K562 (cell line): ENCODE results near the gene SRF. TPM values are rescaled to one million over a fixed set of nuclear protein-coding genes. Genes with fewer than 3 reads are reported as not detected.

ENCODE experiments used
- CBFB ChIP-seq: sonication (generic); formaldehyde crosslinking; IDR thresholded peaks from 2 replicates; pipeline ENCODE4 v1.4.0; 2020; ENCODE audit warnings: mild to moderate bottlenecking, missing genetic modification reagents
- CBX1 ChIP-seq: sonication (generic); IDR thresholded peaks from 2 replicates; pipeline ENCODE4 v1.6.1; 2016; ENCODE audit warnings: antibody characterized with exemption, low read depth, mild to moderate bottlenecking
- CEBPG ChIP-seq, 3 experiments: fragments of 200-800 bp in 1 of 3; sonication (Bioruptor generic) in 1 of 3; sonication (generic) in 1 of 3; formaldehyde crosslinking in 1 of 3; IDR thresholded peaks in 2 of 3; conservative IDR thresholded peaks in 1 of 3; 2 replicates each; pipeline versions ENCODE4 v1.6.1 to v1.8.0; 2016 to 2022; ENCODE audit warnings: missing compliant biosample characterization in 2 of 3, missing genetic modification characterization in 2 of 3, mild to moderate bottlenecking in 1 of 3, missing genetic modification reagents in 1 of 3
- COPS2 ChIP-seq: fragments of 450-650 bp; conservative IDR thresholded peaks from 2 replicates; pipeline ENCODE4 v1.6.1; 2016; ENCODE audit warnings: mild to moderate bottlenecking, moderate library complexity
- DIDO1 ChIP-seq: fragments of 450-650 bp; IDR thresholded peaks from 2 replicates; pipeline ENCODE4 v1.6.1; 2016; ENCODE audit warnings: low read depth, missing biosample characterization, missing genetic modification characterization
- ELF1 ChIP-seq: fragments of 200-800 bp; sonication (Bioruptor generic); IDR thresholded peaks from 2 replicates; pipeline ENCODE4 v1.6.1; 2016; ENCODE audit warnings: missing genetic modification characterization, missing compliant biosample characterization
- EP400 ChIP-seq: fragments of 450-650 bp; IDR thresholded peaks from 2 replicates; pipeline ENCODE4 v1.6.1; 2017; ENCODE audit warnings: antibody characterized with exemption, mild to moderate bottlenecking, moderate library complexity
- FOXP1 ChIP-seq: sonication (generic); formaldehyde crosslinking; IDR thresholded peaks from 2 replicates; pipeline ENCODE4 v1.8.0; 2022; ENCODE audit warnings: mild to moderate bottlenecking, missing genetic modification reagents
- RB1 ChIP-seq: fragments of 450-650 bp; IDR thresholded peaks from 2 replicates; pipeline ENCODE4 v1.6.1; 2017; ENCODE audit warnings: low read depth, mild to moderate bottlenecking
- RBM22 ChIP-seq: fragments of 200-400 bp; formaldehyde crosslinking; IDR thresholded peaks from 2 replicates; pipeline ENCODE4 v1.6.1; 2018; ENCODE audit warnings: low read length, low read depth; ENCODE audit not compliant: poor library complexity, severe bottlenecking
- RFX1 ChIP-seq: fragments of 450-650 bp; IDR thresholded peaks from 2 replicates; pipeline ENCODE4 v1.6.1; 2016; ENCODE audit warnings: mild to moderate bottlenecking, moderate library complexity
- SP2 ChIP-seq: IDR thresholded peaks from 2 replicates; pipeline ENCODE4 v1.6.1; 2011; ENCODE audit warnings: mild to moderate bottlenecking, low read depth, low read length, moderate library complexity; ENCODE audit not compliant: poor library complexity, severe bottlenecking; ENCODE audit errors: extremely low read depth
- STAT5A ChIP-seq: IDR thresholded peaks from 2 replicates; pipeline ENCODE4 v1.6.1; 2012; ENCODE audit warnings: low read length, inconsistent platforms, borderline replicate concordance
- TAF15 ChIP-seq: fragments of 200-400 bp; formaldehyde crosslinking; IDR thresholded peaks from 2 replicates; pipeline ENCODE4 v1.6.1; 2017; ENCODE audit warnings: mild to moderate bottlenecking, low read depth, low read length, moderate library complexity
- THRAP3 ChIP-seq: fragments of 450-650 bp; IDR thresholded peaks from 2 replicates; pipeline ENCODE4 v1.6.1; 2016; ENCODE audit warnings: mild to moderate bottlenecking, inconsistent platforms, borderline replicate concordance
- YY1 ChIP-seq, 3 experiments: IDR thresholded peaks; 2 replicates each; pipeline ENCODE4 v1.6.1; 2011; ENCODE audit warnings: low read length in 2 of 3, mild to moderate bottlenecking in 2 of 3, moderate library complexity in 2 of 3, borderline replicate concordance in 1 of 3, control low read depth in 1 of 3, low read depth in 1 of 3; ENCODE audit not compliant: insufficient read depth in 3 of 3, insufficient replicate concordance in 2 of 3, control insufficient read depth in 1 of 3, insufficient read length in 1 of 3; ENCODE audit errors: extremely low read depth in 1 of 3
- ZBED1 ChIP-seq: IDR thresholded peaks from 2 replicates; pipeline ENCODE4 v1.6.1; 2014
- ZBTB33 ChIP-seq: sonication (generic); formaldehyde crosslinking; IDR thresholded peaks from 2 replicates; pipeline ENCODE4 v1.8.1; 2023; ENCODE audit warnings: mild to moderate bottlenecking, missing genetic modification reagents
- ZNF217 ChIP-seq: sonication (generic); formaldehyde crosslinking; IDR thresholded peaks from 2 replicates; pipeline ENCODE4 v1.8.0; 2022; ENCODE audit warnings: mild to moderate bottlenecking, missing genetic modification reagents
- ZNF57 ChIP-seq: fragments of 450-650 bp; formaldehyde crosslinking; IDR thresholded peaks from 2 replicates; pipeline ENCODE4 v1.4.0; 2020; ENCODE audit warnings: mild to moderate bottlenecking, moderate library complexity
- polyA plus RNA-seq, 8 experiments: library from polyadenylated mRNA; depleted of rRNA in 4 of 8; stranded (reverse) in 5 of 8; unstranded in 3 of 8; fragments of >200 nt; fragmentation: Nextera tagmentation in 2 of 8; fragmentation: Illumina TruSeq in 1 of 8; extraction: Ambion mirVana in 2 of 8; extraction: Trizol in 1 of 8; gene quantifications; 2 replicates each; pipeline versions ENCODE4 v1.2.1 to v1.2.3, GENCODE V29; 2011 to 2014; ENCODE audit warnings: inconsistent platforms in 1 of 8, missing spikeins in 1 of 8
- total RNA-seq, 7 experiments: library from RNA; depleted of rRNA in 6 of 7; stranded (reverse); fragments of >200 nt in 6 of 7; fragmentation: Illumina TruSeq in 2 of 7; extraction: Trizol in 2 of 7; gene quantifications; 2 replicates each; pipeline versions ENCODE4 v1.2.1 to v1.2.3, GENCODE V29; 2011 to 2021; ENCODE audit warnings: low replicate concordance in 1 of 7
- TF ChIP-seq, protein P1 (sequence below): fragments of 250-450 bp; sonication (Bioruptor Pico); IDR thresholded peaks from 2 replicates; pipeline ENCODE4 v1.5.0; 2020; ENCODE audit warnings: mild to moderate bottlenecking, borderline replicate concordance
- TF ChIP-seq, protein P2 (sequence below): sonication (generic); formaldehyde crosslinking; IDR thresholded peaks from 2 replicates; pipeline ENCODE4 v1.8.0; 2022; ENCODE audit warnings: missing genetic modification reagents, mild to moderate bottlenecking, moderate library complexity, borderline replicate concordance

SRF gene
- total and polyA plus RNA-seq, 9 of the 15 experiments (the other 6 are each of a cell fraction or from before 2014, with no cell fraction given), result 2.5 to 37.0 (median 24.6) TPM

DNA sequence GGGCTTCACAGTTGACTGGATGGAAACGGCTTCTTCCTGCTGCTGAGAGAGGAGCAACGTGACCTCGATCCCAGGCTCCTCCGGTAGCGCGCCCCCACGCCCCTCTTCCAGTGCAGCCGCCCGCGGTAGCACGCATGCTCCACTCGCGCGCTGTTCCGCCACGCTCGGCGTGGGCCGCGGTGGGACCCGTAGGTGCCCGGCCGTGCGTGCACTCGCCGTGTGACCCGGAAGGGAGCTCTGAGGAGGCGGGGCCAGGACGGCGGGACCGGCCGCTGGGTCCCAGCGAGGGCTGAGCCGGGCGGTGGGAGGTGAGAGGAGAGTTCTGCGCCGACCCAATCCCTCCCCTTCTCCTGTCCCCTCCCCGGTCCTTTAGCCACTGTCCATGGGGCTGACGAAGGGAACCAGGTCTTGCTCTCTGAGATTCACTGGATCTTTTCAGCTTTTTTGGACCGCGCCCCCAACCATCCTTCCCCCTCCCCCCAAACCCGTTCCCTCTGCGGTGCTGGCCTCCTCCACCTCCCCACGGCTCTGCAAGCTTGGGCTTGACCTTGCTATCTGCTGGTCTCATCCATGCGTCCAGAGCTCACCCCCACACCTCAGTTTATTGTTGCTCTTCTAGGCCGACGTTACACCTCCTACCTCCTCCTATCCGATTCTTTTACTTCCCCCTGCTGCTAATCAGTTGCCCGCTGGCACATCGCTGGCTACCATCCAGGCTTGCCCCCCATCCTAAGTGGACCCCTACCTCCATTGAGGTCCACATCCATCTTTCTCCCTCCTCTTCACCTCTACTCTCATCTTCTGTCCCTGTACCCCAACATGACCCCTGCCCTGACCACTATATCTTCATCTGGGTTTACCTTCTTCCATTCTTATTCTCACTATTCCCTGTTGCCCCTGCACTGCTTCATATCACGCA is 11.1 kb downstream of the SRF start, which contains the start of gene CUL9 (continued):
- TF ChIP-seq, protein P1, sequence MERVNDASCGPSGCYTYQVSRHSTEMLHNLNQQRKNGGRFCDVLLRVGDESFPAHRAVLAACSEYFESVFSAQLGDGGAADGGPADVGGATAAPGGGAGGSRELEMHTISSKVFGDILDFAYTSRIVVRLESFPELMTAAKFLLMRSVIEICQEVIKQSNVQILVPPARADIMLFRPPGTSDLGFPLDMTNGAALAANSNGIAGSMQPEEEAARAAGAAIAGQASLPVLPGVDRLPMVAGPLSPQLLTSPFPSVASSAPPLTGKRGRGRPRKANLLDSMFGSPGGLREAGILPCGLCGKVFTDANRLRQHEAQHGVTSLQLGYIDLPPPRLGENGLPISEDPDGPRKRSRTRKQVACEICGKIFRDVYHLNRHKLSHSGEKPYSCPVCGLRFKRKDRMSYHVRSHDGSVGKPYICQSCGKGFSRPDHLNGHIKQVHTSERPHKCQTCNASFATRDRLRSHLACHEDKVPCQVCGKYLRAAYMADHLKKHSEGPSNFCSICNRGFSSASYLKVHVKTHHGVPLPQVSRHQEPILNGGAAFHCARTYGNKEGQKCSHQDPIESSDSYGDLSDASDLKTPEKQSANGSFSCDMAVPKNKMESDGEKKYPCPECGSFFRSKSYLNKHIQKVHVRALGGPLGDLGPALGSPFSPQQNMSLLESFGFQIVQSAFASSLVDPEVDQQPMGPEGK (CRISPR knock-in tag), result no peak
- peak; percentile 99 for TF ChIP-seq FOXP1 (CRISPR knock-in tag)
- no peak for TF ChIP-seq ZBED1
- peak; percentile 90 for TF ChIP-seq CBX1
- TF ChIP-seq, protein P2, sequence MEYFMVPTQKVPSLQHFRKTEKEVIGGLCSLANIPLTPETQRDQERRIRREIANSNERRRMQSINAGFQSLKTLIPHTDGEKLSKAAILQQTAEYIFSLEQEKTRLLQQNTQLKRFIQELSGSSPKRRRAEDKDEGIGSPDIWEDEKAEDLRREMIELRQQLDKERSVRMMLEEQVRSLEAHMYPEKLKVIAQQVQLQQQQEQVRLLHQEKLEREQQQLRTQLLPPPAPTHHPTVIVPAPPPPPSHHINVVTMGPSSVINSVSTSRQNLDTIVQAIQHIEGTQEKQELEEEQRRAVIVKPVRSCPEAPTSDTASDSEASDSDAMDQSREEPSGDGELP (CRISPR knock-in tag), result peak; percentile 92
- TF ChIP-seq CBFB (CRISPR knock-in tag), result peak; percentile 95
- TF ChIP-seq YY1 (IDR thresholded peaks at IDR 0.05; ENCODE audit: borderline replicate concordance in 1 of 3, control insufficient read depth in 1 of 3, extremely low read depth in 1 of 3, insufficient read depth in 3 of 3, insufficient read length in 1 of 3, insufficient replicate concordance in 2 of 3, low read depth in 1 of 3, low read length in 2 of 3), result peak in 2 of 3 experiments; percentile 68 to 70
- TF ChIP-seq ELF1, result peak; percentile 99
- no peak for TF ChIP-seq RFX1
- no peak for TF ChIP-seq STAT5A
- TF ChIP-seq CEBPG (CRISPR knock-in tag; IDR thresholded peaks at IDR 0.05), result peak; percentile 60
- TF ChIP-seq CEBPG (tag; conservative IDR thresholded peaks at IDR 0.05 in 1 of 2, IDR thresholded peaks at IDR 0.05 in 1 of 2), result no peak
- peak; percentile 67; the same call in 1 of the 2 replicates for TF ChIP-seq DIDO1 (tag)
- TF ChIP-seq RBM22, result peak; percentile 91
- TF ChIP-seq COPS2, result no peak
- TF ChIP-seq SP2, result peak; percentile 19
- TF ChIP-seq TAF15, result no peak
- 0 out of 2 replicates have a peak, but pooled peaks have one; percentile 79 for TF ChIP-seq THRAP3
- no peak for TF ChIP-seq ZNF57 (CRISPR knock-in tag)
- peak; percentile 88 for TF ChIP-seq EP400
- peak; percentile 66 for TF ChIP-seq RB1
- peak; percentile 84; the same call in 1 of the 2 replicates for TF ChIP-seq ZNF217 (CRISPR knock-in tag)
- TF ChIP-seq ZBTB33 (CRISPR knock-in tag), result peak; percentile 88
